PC-9 (cell line): Measurements from ENCODE around the gene SORT1. TPM values are rescaled to one million over a fixed set of nuclear protein-coding genes. Genes with fewer than 3 reads are reported as not detected.
A peak's percentile ranks its signal among the peaks of the same experiment; 100 is the strongest.

Experiments
- BruUV-seq: library from RNA; stranded (reverse); fragments of 400-500 nt; replicated peaks from 2 replicates; lab custom pipeline; 2021; lab: Mats Ljungman, UMichigan
- CTCF ChIA-PET: fragments of 300-600 bp; sonication (Branson Sonifier 250); formaldehyde crosslinking; loops from one replicate; lab custom pipeline; 2022; ENCODE audit warnings: antibody characterized with exemption; lab: Charles Lee
- POLR2A ChIA-PET: fragments of 300-600 bp; sonication (Branson Sonifier 250); formaldehyde crosslinking; loops from one replicate; lab custom pipeline; 2022; ENCODE audit warnings: antibody characterized with exemption; ENCODE audit not compliant: unreplicated experiment; lab: Charles Lee
- DNase-seq, 2 experiments: peaks; one replicate each; pipeline versions ENCODE4 v3.0.0 to v3.0.0-alpha.2; 2015 to 2022; ENCODE audit warnings: mixed read lengths in 1 of 2
- H2AFZ ChIP-seq: fragments of 200-600 bp; sonication (generic); 2 replicates; pipeline ENCODE4 v1.8.1; 2017; ENCODE audit warnings: antibody characterized with exemption
- H3F3A ChIP-seq: fragments of 200-600 bp; sonication (generic); 2 replicates; pipeline ENCODE4 v1.8.1; 2017; ENCODE audit warnings: antibody characterized with exemption, mild to moderate bottlenecking, low read depth; ENCODE audit not compliant: insufficient read depth
- H3K27ac ChIP-seq: fragments of 200-600 bp; sonication (generic); 2 replicates; pipeline ENCODE4 v1.6.1; 2016; ENCODE audit warnings: mixed run types
- H3K27me3 ChIP-seq: fragments of 200-600 bp; sonication (generic); 2 replicates; pipeline ENCODE4 v1.6.1; 2016; ENCODE audit warnings: low read depth, mixed run types; ENCODE audit not compliant: insufficient read depth
- H3K36me3 ChIP-seq: fragments of 200-600 bp; sonication (generic); 2 replicates; pipeline ENCODE4 v1.6.1; 2016; ENCODE audit warnings: low read depth, mixed run types
- H3K4me1 ChIP-seq: fragments of 200-600 bp; sonication (generic); replicated peaks from 2 replicates; pipeline ENCODE4 v1.6.1; 2016; ENCODE audit warnings: mixed run types; ENCODE audit not compliant: insufficient read depth
- H3K4me2 ChIP-seq: fragments of 200-600 bp; sonication (generic); 2 replicates; pipeline ENCODE4 v1.6.1; 2017; ENCODE audit warnings: mixed run types
- H3K4me3 ChIP-seq: fragments of 200-600 bp; sonication (generic); 2 replicates; pipeline ENCODE4 v1.6.1; 2016; ENCODE audit warnings: mixed run types
- H3K79me2 ChIP-seq: fragments of 200-600 bp; sonication (generic); 2 replicates; pipeline ENCODE4 v1.6.1; 2017; ENCODE audit warnings: low read depth, mixed run types
- H3K9me2 ChIP-seq: fragments of 200-600 bp; sonication (generic); 2 replicates; pipeline ENCODE4 v1.8.1; 2017; ENCODE audit warnings: mild to moderate bottlenecking; ENCODE audit not compliant: insufficient read depth
- H3K9me3 ChIP-seq: fragments of 200-600 bp; sonication (generic); 2 replicates; pipeline ENCODE4 v1.8.1; 2016; ENCODE audit warnings: low read depth; ENCODE audit not compliant: insufficient read depth
- H4K20me1 ChIP-seq: fragments of 200-600 bp; sonication (generic); 2 replicates; pipeline ENCODE4 v1.8.1; 2017; ENCODE audit not compliant: insufficient read depth
- EZH2 ChIP-seq: fragments of 200-600 bp; sonication (generic); IDR thresholded peaks from 2 replicates; pipeline ENCODE4 v1.8.0; 2017; ENCODE audit warnings: antibody characterized with exemption, low read depth
- intact Hi-C: fragments of 100-400 bp; cut with micrococcal nuclease; formaldehyde crosslinking; loops from one replicate; pipeline ENCODE4 v1.10.0; 2022; ENCODE audit not compliant: unreplicated experiment
- total RNA-seq: library from RNA; stranded (reverse); gene quantifications from 2 replicates; pipeline ENCODE4 v1.2.3, GENCODE V29; 2021
- TF ChIP-seq, protein P1 (sequence below): fragments of 200-600 bp; sonication (generic); conservative IDR thresholded peaks from 2 replicates; pipeline ENCODE4 v1.6.1; 2017; ENCODE audit warnings: mixed run types, antibody characterized with exemption, mild to moderate bottlenecking, moderate library complexity

SORT1 gene
- total RNA-seq, 1 experiment from 2014 or later = 25.7 TPM

DNA sequence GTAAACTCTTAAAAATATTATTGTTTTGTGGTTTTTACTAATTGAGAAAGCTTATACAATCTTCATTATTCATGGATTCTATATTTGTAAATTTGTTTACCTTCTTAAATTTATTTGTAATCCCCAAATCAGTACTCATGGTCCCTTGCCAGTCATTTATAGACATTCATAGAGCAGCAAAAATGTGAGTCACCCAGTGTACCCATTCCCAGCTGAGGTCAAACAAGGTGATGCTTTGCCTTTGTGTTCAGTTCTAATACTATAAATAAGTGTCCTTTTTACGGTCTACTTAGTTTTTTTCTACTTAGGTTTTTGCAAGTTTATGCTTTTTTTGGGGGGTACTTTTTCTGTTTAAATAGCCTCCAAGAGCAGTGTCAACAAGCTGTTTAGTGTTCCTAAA, 36.1 kb downstream of the SORT1 start:
- POLR2A ChIA-PET = no interaction called here
- H3K27ac ChIP-seq = no peak overlapping the region
- no peaks in the 10 kb centered on the region for H3K27me3 ChIP-seq
- peak in 1 of 2 experiments; percentile 12 for DNase-seq
- H3K4me1 ChIP-seq = no peaks in the 10 kb centered on the region
- H3K9me2 ChIP-seq = no peaks in the 10 kb centered on the region
- no peak overlapping the region for H3K4me2 ChIP-seq
- no peak overlapping the region for H3K4me3 ChIP-seq
- intact Hi-C loops = no loop called here
- no peaks in the 10 kb centered on the region for H3K79me2 ChIP-seq
- H4K20me1 ChIP-seq = no peaks in the 10 kb centered on the region
- 0 out of 2 replicates have a peak, but pooled peaks cover 4% of the 10 kb centered on the region for H3K36me3 ChIP-seq
- CTCF ChIA-PET = no interaction called here
- BruUV-seq = no TSS peak
- no peak for TF ChIP-seq EZH2
- TF ChIP-seq, protein P1, sequence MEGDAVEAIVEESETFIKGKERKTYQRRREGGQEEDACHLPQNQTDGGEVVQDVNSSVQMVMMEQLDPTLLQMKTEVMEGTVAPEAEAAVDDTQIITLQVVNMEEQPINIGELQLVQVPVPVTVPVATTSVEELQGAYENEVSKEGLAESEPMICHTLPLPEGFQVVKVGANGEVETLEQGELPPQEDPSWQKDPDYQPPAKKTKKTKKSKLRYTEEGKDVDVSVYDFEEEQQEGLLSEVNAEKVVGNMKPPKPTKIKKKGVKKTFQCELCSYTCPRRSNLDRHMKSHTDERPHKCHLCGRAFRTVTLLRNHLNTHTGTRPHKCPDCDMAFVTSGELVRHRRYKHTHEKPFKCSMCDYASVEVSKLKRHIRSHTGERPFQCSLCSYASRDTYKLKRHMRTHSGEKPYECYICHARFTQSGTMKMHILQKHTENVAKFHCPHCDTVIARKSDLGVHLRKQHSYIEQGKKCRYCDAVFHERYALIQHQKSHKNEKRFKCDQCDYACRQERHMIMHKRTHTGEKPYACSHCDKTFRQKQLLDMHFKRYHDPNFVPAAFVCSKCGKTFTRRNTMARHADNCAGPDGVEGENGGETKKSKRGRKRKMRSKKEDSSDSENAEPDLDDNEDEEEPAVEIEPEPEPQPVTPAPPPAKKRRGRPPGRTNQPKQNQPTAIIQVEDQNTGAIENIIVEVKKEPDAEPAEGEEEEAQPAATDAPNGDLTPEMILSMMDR = no peak
- H2AFZ ChIP-seq = no peak overlapping the region
- H3F3A ChIP-seq = peaks cover 5% of the 10 kb centered on the region; the same call in 1 of the 2 replicates
- H3K9me3 ChIP-seq = no peaks in the 10 kb centered on the region

DNA sequence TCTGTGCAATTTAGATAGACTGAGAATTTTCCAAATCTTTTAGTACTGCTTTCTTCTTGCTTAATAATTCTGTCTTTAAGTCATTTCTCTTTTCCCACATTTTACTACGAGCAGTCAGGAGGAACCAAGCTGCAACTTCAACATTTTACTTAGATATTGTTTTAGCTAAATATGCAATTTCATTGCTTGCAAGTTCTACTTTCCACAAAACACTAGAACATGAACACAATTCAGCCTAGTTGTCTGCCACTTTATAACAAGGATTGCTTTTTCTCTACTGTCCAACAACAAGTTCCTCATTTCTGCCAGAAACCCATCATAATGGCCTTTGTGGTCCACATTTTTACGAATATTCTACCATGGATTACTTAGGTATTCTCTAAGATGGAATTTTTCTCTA, 36.6 kb downstream of the SORT1 start:
- Histone ChIP-seq H3K27me3 (no peaks in the 10 kb centered on the region), H3F3A (peaks cover 5% of the 10 kb centered on the region; the same call in 1 of the 2 replicates), H3K4me2 (no peak overlapping the region), H3K79me2 (no peaks in the 10 kb centered on the region), H3K4me3 (no peak overlapping the region), H3K4me1 (no peaks in the 10 kb centered on the region), H4K20me1 (no peaks in the 10 kb centered on the region), H3K36me3 (0 out of 2 replicates have a peak, but pooled peaks cover 4% of the 10 kb centered on the region), H3K9me3 (no peaks in the 10 kb centered on the region), H2AFZ (no peak overlapping the region), H3K9me2 (no peaks in the 10 kb centered on the region), H3K27ac (no peak overlapping the region)
- ChIA-PET CTCF (no interaction called here), POLR2A (no interaction called here)
- intact Hi-C loops = no loop called here
- BruUV-seq = no TSS peak
- DNase-seq = no peak
- no peak for TF ChIP-seq EZH2
- TF ChIP-seq, protein P1 = no peak

DNA sequence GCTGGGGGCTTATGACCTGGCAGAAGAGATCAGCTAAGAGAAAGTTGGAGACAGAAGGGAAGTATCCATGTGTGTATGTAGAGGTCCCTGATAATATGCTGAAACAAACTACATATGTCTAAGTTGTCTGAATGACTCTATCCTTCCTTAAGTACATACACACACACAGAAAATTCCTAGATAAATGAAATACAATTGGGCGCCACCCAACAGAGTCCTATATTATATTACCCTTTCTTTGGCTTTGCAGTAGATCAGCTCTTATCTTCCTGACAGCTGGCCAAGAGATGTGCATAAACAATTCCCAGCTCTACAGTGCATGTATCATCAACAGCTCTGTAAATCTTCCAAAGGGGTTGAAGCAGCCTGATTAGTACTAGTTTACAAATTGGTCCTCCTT, 40.1 kb downstream of the SORT1 start:
- CTCF ChIA-PET = no interaction called here
- Histone ChIP-seq H3K27me3 (no peaks in the 10 kb centered on the region), H3K4me3 (no peak overlapping the region), H3K27ac (no peak overlapping the region), H3K4me1 (no peaks in the 10 kb centered on the region), H2AFZ (no peak overlapping the region), H3K79me2 (no peaks in the 10 kb centered on the region), H3K4me2 (no peak overlapping the region), H3K9me2 (no peaks in the 10 kb centered on the region), H3K9me3 (no peaks in the 10 kb centered on the region), H3K36me3 (no peaks in the 10 kb centered on the region), H3F3A (peaks cover 5% of the 10 kb centered on the region; the same call in 1 of the 2 replicates), H4K20me1 (no peaks in the 10 kb centered on the region)
- intact Hi-C loops = no loop called here
- POLR2A ChIA-PET = interaction anchor here (0.6 kb wide), 1 partner anchor 20 kb away, joined by 3 read pairs; no protein-coding TSS in a partner anchor
- BruUV-seq = no TSS peak
- DNase-seq = no peak
- no peak for TF ChIP-seq EZH2
- TF ChIP-seq, protein P1 = no peak
